CD4-positive, alpha-beta T cell (primary cell): ENCODE measurements around the gene CPLANE1. TPM values are rescaled to one million over a fixed set of nuclear protein-coding genes. Genes with fewer than 3 reads are reported as not detected.
"Not testable (repeated sequence)": the region's sequence is repeated elsewhere in the genome, so short reads cannot be mapped to it uniquely, and the experiment has no call there.

Experiments
- ATAC-seq: fragments of 200-7000 bp; cut with Tn5 transposase; one replicate; pipeline ENCODE4 v1.10.0; 2022; ENCODE audit warnings: mild to moderate bottlenecking; ENCODE audit not compliant: poor library complexity
- CTCF ChIA-PET: fragments of 350-600 bp; sonication (Branson Sonifier 250); formaldehyde crosslinking; loops from one replicate; lab custom pipeline; 2021; ENCODE audit warnings: antibody characterized with exemption, inconsistent platforms; lab: Charles Lee
- POLR2A ChIA-PET: fragments of 350-600 bp; sonication (Branson Sonifier 250); formaldehyde crosslinking; loops from one replicate; lab custom pipeline; 2021; ENCODE audit warnings: antibody characterized with exemption, inconsistent platforms; lab: Charles Lee
- DNase-seq, 14 experiments: peaks; one replicate each; pipeline ENCODE4 v3.0.0-alpha.2; 2013 to 2020; ENCODE audit warnings: mixed read lengths in 2 of 14
- H3K27ac ChIP-seq, 2 donors: one replicate each; pipeline versions ENCODE4 v1.5.1 to v1.7.0; 2013; ENCODE audit warnings: low read length in 2 of 2, low read depth in 1 of 2, mild to moderate bottlenecking in 1 of 2
- H3K27me3 ChIP-seq, 2 experiments: 1 replicate in 1 of 2; 2 replicates in 1 of 2; pipeline versions ENCODE4 v1.6.1 to v1.7.0; 2013; ENCODE audit warnings: low read length in 2 of 2, control low read depth in 1 of 2, mild to moderate bottlenecking in 1 of 2, moderate library complexity in 1 of 2; ENCODE audit not compliant: insufficient read depth in 2 of 2, control insufficient read depth in 1 of 2
- H3K36me3 ChIP-seq: one replicate; pipeline ENCODE4 v1.6.1; 2013; ENCODE audit warnings: low read length, control low read depth; ENCODE audit not compliant: insufficient read depth
- H3K4me1 ChIP-seq: one replicate; pipeline ENCODE4 v1.6.1; 2013; ENCODE audit warnings: low read length, control low read depth; ENCODE audit not compliant: insufficient read depth
- H3K4me3 ChIP-seq: one replicate; pipeline ENCODE4 v1.5.1; 2013; ENCODE audit warnings: mild to moderate bottlenecking, low read length, moderate library complexity
- H3K9me3 ChIP-seq, 2 experiments: 1 replicate in 1 of 2; 2 replicates in 1 of 2; pipeline versions ENCODE4 v1.6.1 to v1.7.0; 2013; ENCODE audit warnings: low read length in 2 of 2, mild to moderate bottlenecking in 2 of 2, control low read depth in 1 of 2, moderate library complexity in 1 of 2; ENCODE audit not compliant: control insufficient read depth in 1 of 2, insufficient read depth in 1 of 2
- H3K27ac Mint-ChIP-seq: one replicate; pipeline ENCODE4 v1.8.0; 2020; ENCODE audit warnings: mixed read lengths
- H3K27me3 Mint-ChIP-seq: one replicate; pipeline ENCODE4 v1.8.0; 2021; ENCODE audit warnings: mixed read lengths
- H3K36me3 Mint-ChIP-seq: one replicate; pipeline ENCODE4 v1.8.0; 2021; ENCODE audit warnings: low read depth, mixed read lengths
- H3K4me1 Mint-ChIP-seq: one replicate; pipeline ENCODE4 v1.8.0; 2021; ENCODE audit warnings: low read depth, mixed read lengths
- H3K4me3 Mint-ChIP-seq: one replicate; pipeline ENCODE4 v1.8.0; 2020; ENCODE audit warnings: mild to moderate bottlenecking, mixed read lengths
- H3K9me3 Mint-ChIP-seq: one replicate; pipeline ENCODE4 v1.8.0; 2020; ENCODE audit warnings: mixed read lengths
- CTCF ChIP-seq: fragments of 200-600 bp; IDR thresholded peaks from one replicate; pipeline ENCODE4 v1.8.0; 2022; ENCODE audit warnings: antibody characterized with exemption, mild to moderate bottlenecking
- intact Hi-C, 2 experiments: fragments of 100-400 bp; cut with DNase I in 1 of 2; cut with micrococcal nuclease in 1 of 2; formaldehyde crosslinking; loops; one replicate each; pipeline versions ENCODE4 v1.15.1 to v1.9.0; 2023 to 2025; cut with DNase I, micrococcal nuclease
- total RNA-seq, 174 experiments: library from RNA in 2 of 174; stranded (reverse) in 2 of 174; gene quantifications; one replicate each; pipeline ENCODE4 v1.2.3 and lab custom pipeline; 2021 to 2026

Gene CPLANE1
- total RNA-seq, 2 experiments from 2014 or later, result 4.9 to 5.7 TPM

- H3K4me3 ChIP-seq, result no peak overlapping the region
- H3K4me1 Mint-ChIP-seq, result no peaks in the 10 kb centered on the region
- ChIA-PET CTCF (no interaction called here), POLR2A (no interaction called here)
- no peak for DNase-seq
- peaks cover 58% of the 10 kb centered on the region for H3K36me3 Mint-ChIP-seq
- H3K36me3 ChIP-seq, result no peaks in the 10 kb centered on the region
- no peaks in the 10 kb centered on the region for H3K4me1 ChIP-seq
- no peaks in the 10 kb centered on the region for H3K9me3 Mint-ChIP-seq
- no peaks in the 10 kb centered on the region for H3K27me3 ChIP-seq
- H3K27ac Mint-ChIP-seq, result no peak overlapping the region
- no peak for TF ChIP-seq CTCF
- no peaks in the 10 kb centered on the region for H3K27me3 Mint-ChIP-seq
- intact Hi-C loops, result no loop called here
- no peak overlapping the region for H3K27ac ChIP-seq
- no peak for ATAC-seq
- H3K9me3 ChIP-seq, result peaks cover 0 to 6% of the 10 kb centered on the region in 2 experiments
- no peak overlapping the region for H3K4me3 Mint-ChIP-seq
Observed at GRCh38 chr5:37146896-37147295, 102.3 kb downstream of the CPLANE1 start.

GRCh38 chr5:37136694-37137093, 112.5 kb downstream of the CPLANE1 start:
- Histone ChIP-seq H3K4me3 (no peak overlapping the region), H3K9me3 (peaks cover 0 to 6% of the 10 kb centered on the region in 2 experiments), H3K27me3 (no peaks in the 10 kb centered on the region), H3K27ac (no peak overlapping the region), H3K36me3 (peaks cover 7% of the 10 kb centered on the region), H3K4me1 (no peaks in the 10 kb centered on the region)
- POLR2A ChIA-PET, result no interaction called here
- no peak for ATAC-seq
- peaks cover 5% of the 10 kb centered on the region for H3K9me3 Mint-ChIP-seq
- no peaks in the 10 kb centered on the region for H3K4me1 Mint-ChIP-seq
- no peak for DNase-seq
- CTCF ChIA-PET, result no interaction called here
- H3K27me3 Mint-ChIP-seq, result no peaks in the 10 kb centered on the region
- intact Hi-C loops, result no loop called here
- H3K36me3 Mint-ChIP-seq, result peaks cover 71% of the 10 kb centered on the region
- H3K4me3 Mint-ChIP-seq, result no peak overlapping the region
- TF ChIP-seq CTCF, result no peak
- H3K27ac Mint-ChIP-seq, result no peak overlapping the region

- H3K4me1 Mint-ChIP-seq, H3K4me3 ChIP-seq, H3K27me3 ChIP-seq, DNase-seq, H3K9me3 ChIP-seq, H3K4me3 Mint-ChIP-seq, H3K27ac Mint-ChIP-seq, H3K4me1 ChIP-seq, intact Hi-C loops, H3K27ac ChIP-seq, CTCF ChIA-PET, H3K9me3 Mint-ChIP-seq, ATAC-seq, POLR2A ChIA-PET, H3K27me3 Mint-ChIP-seq, H3K36me3 ChIP-seq: not testable (repeated sequence)
- peaks cover 70% of the 10 kb centered on the region for H3K36me3 Mint-ChIP-seq
Observed at GRCh38 chr5:37135312-37135711, 113.9 kb downstream of the CPLANE1 start.

- Histone ChIP-seq H3K4me1 (no peaks in the 10 kb centered on the region), H3K4me3 (no peak overlapping the region), H3K36me3 (peaks cover 7% of the 10 kb centered on the region), H3K27ac (no peak overlapping the region), H3K9me3 (peaks cover 0 to 6% of the 10 kb centered on the region in 2 experiments), H3K27me3 (no peaks in the 10 kb centered on the region)
- TF ChIP-seq CTCF, result no peak
- intact Hi-C loops, result no loop called here
- POLR2A ChIA-PET, result no interaction called here
- Mint-ChIP-seq H3K4me1 (no peaks in the 10 kb centered on the region), H3K27ac (no peak overlapping the region), H3K4me3 (no peak overlapping the region), H3K9me3 (peaks cover 5% of the 10 kb centered on the region), H3K27me3 (no peaks in the 10 kb centered on the region), H3K36me3 (peaks cover 81% of the 10 kb centered on the region)
- CTCF ChIA-PET, result no interaction called here
- no peak for ATAC-seq
- no peak for DNase-seq
Observed at GRCh38 chr5:37133939-37134338, 115.2 kb downstream of the CPLANE1 start.
